GM19463 (cell line): ENCODE results near the gene ARVCF.

ENCODE experiments used
- ATAC-seq: cut with Tn5 transposase; IDR thresholded peaks from one replicate; pipeline ENCODE4 v1.9.1; 2021; ENCODE audit warnings: mild to moderate bottlenecking, moderate library complexity; ENCODE audit not compliant: unreplicated experiment

The ARVCF gene

DNA sequence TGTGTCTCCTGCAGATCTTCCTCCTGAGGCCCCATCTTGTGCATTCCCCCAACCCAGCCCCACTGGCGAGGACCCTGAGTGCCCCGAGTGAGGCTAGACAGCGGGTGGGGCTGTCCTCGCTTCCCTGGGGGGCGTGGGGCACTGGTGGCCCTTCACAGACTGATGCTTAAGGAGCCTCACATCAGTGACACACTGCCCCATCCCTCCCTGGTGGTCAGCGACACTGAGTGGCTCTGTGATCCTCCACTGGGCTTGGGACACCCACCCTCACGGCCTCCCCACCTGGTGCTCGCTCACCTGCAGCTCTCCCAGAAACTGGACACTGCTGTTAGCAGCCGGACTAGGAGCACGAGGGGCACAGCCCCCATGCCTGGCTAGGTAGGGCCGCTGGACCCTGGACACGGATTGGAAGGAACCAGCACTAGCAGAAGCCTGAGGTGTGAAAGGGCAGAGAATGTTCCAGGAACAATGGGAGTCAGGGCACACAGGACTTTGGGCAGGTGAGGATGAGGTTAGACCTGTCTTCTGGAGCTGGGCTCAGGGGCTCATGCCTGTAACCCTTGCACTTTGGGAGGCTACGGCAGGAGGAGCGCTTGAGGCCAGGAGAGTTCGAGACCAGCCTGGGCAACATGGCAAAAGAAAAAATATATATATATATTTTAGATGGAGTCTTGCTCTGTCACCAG, 51.8 kb downstream of the ARVCF start:
- ATAC-seq = no peak

GRCh38 chr22:19963863-19964642, 52.6 kb downstream of the ARVCF start:
- ATAC-seq = no peak

DNA sequence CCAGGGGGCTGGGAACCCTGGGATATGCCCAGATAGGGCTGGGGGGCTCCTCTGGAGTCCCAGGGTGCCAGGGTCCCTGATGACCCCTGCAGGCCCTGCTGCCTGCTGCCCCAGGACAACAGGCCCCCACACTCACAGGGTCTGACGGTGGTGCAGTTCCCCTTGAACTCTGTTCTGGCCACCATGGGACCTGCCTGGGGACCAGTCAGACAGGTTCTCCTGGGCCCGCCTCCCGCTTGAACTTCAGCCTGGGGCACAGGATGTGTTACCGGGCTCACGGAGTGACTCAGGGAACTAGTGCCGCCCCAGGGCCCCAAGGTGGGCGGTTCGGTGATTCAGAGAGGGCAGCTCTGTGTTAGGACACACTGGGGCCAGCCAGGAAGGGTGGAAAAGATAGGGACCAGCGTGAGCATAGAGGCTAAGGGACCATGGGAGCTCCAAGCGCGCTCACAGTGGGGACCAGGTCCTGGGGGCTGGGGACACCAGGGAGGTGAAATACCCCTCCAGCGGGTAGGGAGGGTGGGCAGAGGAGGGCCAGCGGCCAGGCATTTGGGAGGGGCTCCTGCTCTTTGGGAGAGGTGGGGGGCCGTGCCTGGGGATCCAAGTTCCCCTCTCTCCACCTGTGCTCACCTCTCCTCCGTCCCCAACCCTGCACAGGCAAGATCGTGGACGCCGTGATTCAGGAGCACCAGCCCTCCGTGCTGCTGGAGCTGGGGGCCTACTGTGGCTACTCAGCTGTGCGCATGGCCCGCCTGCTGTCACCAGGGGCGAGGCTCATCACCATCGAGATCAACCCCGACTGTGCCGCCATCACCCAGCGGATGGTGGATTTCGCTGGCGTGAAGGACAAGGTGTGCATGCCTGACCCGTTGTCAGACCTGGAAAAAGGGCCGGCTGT, 53.5 kb downstream of the ARVCF start:
- ATAC-seq = no peak

- no peak for ATAC-seq
Measured at GRCh38 chr22:19962246-19962908, 54.2 kb downstream of the ARVCF start.

DNA sequence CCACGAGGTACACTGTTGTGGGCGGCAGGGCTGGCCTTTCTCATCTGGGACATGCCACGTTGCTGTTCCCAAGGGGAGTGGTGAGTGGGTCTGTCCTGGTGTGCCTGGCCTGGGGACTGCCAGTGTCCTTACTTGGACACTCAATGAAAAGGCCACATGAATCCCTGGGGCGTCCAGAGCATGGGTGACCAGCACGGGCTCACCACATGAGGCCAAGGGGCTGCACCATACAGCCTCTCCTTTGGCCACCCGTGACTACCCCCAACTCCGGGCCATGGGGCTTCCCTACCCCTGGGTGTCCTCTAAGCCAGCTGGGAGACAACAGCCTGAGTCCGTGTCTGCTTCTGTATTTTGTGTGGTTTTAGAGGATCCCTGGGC, 54.8 kb downstream of the ARVCF start:
- ATAC-seq = no peak

- no peak for ATAC-seq
Measured at GRCh38 chr22:19961201-19961580, 55.4 kb downstream of the ARVCF start.

DNA sequence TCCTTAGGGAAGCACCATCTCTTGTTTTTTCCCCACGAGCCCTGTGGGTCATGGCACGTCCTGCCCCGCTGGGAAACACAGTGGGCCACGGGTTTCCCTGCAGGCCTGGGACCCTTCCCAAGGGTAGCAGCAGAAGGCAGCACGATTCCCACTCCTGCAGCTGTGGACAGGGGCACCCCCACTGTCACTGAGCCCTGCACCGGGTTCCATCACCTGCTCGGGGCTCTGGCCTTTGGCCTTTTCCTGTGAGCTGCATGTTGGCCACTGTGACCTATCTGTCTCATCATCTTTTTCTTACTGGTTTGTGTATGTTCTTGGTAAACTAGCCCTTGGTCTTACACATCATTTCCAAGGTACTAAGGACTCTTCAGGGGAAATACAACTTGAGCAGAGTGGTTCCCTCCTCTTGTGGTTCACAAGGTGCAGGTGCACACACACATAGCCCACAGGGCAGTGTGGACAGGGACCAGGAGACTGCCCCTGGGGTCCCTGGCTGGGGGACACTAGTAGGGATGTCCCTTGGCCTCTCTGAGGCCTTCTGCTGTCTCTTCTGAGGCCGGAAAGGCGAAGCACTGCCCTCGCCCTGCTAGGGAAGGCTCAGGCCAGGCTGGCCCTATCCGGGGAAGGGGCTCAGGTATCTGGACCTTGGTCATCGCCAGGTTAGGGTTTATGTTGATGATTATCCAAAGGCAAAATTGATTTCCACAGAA, 56.0 kb downstream of the ARVCF start:
- no peak for ATAC-seq

DNA sequence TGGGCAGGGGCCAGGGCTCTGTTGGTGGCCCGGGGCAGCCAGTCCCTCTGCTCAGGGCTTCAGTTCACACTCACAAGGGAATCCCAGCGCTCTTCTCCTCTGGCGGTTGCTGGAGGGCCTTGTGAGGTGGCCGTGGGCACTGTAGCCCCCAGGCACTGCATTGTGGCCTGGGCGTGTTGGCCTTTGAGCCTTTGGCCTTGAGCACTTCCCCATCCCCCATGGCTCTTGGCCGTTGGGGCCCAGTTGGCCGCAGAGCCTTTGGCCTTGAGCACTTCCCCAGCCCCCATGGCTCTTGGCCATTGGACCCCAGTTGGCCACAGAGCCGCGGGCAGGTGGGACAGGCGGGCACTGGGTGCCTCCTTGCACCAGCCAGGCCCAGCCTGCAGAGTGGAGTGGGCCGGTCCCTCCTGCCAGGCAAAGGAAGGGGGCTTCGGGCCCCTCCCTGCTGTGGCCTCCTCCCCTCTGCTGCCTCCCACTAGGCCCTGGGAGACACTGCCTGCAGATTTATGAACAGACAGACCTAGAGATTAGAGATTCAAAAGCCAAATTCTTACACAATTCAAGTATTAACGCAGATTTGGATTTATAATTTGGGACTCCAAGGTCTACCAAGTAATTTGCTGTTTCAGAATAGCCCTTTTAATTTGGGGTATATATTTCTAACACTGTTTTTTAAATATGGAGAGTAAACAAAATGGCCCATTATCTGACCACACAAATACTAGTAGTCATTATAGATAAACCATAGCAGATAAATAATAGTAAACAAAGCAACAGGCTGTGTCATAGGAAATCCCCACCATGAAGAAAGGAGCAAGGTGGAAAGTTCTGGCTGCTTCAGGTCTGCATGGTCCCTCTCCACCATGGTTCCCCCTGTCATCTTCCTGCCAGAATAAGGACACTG, 56.8 kb downstream of the ARVCF start:
- no peak for ATAC-seq

GRCh38 chr22:19959043-19959586, 57.5 kb downstream of the ARVCF start:
- no peak for ATAC-seq

DNA sequence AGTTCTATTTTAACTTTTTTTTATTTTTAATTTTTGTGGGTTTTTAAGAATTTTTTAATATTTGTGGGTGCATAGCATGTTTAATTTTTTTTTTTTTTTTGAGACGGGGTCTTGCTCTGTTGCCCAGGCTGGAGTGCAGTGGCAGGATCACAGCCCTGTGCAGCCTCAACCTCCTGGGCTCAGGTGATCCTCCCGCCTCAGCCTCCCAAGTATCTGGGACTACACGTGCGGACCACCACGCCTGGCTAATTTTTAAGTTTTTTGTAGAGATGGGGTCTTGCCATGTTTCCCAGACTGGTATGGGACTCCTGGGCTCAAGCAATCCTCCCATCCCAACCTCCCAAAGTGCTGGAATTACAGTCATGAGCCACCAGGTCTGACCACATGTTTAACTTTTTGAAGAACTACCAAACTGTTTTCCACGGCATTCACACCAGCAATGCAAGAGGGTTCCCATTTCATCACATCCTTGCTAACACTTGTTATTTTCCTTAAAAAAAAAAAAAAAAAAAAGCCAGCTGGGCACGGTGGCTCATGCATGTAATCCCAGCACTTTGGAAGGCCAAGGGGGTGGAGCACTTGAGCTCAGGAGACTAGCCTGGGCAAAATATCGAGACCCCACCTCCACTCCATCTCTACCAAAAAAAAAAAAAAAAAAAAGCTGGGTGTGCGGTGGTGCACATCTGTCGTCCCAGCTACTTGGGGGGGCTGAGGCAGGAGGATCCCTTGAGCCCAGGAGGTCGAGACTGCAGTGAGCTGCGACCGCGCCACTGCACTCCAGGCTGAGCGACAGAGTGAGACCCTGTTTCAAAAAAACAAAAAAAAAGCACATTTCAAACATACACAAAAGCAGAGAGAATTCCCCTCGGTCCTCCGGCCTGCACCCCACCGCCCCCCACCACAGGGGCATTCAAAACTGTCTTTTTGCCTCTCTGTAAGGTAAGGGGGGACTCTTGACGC, 58.3 kb downstream of the ARVCF start:
- ATAC-seq = no peak

DNA sequence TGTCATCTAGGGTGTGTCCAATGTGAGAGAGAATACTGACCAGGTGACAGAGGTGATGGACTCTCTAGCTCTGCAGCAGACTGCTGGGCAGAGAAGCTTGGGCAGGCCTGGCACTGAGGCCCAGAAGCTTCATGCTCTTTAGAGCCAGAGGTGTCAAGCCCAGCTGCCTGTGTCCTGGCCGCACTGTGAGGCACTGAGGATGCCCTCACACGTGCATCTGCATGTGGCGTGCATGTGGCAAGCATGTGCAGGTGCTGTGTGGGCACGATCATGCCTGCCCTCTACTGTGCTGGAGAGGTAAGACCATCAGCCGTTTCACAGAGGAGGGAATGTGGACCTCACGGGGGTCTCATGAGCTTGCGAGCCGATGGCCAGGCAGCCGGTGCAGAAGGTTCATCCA, 59.2 kb downstream of the ARVCF start:
- ATAC-seq = no peak

- no peak for ATAC-seq
Measured at GRCh38 chr22:19955241-19956128, 61.1 kb downstream of the ARVCF start.

DNA sequence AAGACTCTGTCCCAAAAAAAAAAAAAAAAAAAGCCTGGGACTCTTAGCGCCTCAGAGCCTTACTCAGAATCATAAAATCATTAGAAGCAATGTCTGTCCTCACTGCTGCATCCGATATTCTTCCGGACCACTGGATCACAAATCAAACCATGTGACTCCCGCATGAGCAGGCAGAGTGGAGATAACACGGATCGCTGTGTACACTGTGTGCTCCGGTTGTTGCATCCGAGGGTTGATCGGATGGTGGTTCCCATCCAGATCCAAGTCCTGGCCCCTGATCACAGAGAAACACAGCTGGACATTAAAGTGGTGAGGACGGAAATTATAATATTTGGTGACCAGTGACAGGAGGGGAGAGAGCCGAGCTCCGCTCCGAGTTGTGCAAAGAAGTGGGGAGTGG, 65.3 kb downstream of the ARVCF start:
- ATAC-seq = no peak

DNA sequence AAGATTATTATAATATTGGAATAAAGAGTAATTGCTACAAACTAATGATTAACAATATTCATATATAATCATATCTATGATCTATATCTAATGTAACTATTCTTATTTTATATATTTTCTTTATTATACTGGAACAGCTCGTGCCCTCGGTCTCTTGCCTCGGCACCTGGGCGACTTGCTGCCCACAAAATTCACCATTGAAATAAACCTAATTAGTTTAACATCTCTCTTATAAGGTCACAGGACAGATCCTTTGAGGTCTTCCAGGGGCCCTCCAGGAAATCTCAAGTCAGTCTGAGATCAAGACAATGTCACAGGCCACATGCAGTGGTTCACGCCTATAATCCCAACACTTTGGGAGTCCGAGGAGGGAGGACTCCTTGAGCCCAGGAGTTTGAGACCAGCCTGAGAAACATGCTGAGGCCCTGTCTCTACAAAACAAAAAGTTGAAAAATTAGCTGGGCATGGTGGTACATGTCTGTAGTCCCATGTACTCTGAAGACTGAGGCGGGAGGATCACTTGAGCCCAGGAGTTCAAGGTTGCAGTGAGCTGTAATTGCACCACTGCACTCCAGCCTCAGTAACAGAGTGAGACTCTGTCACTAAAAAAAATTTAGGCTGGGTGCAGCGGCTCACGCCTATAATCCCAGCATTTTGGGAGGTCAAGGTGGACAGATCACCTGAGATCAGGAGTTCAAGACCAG, 68.4 kb downstream of the ARVCF start:
- no peak for ATAC-seq

- no peak for ATAC-seq
Measured at GRCh38 chr22:19943082-19944026, 73.3 kb downstream of the ARVCF start.
